Naive thymus-derived CD4-positive, alpha-beta T cell (primary cell): ENCODE data around the gene LDLRAD4. TPM values are rescaled to one million over a fixed set of nuclear protein-coding genes. Genes with fewer than 3 reads are reported as not detected.

Experiments
- ATAC-seq: fragments of 150-1000 bp; cut with Tn5 transposase; 2 replicates; pipeline ENCODE4 v1.10.0; 2021; ENCODE audit warnings: mild to moderate bottlenecking, moderate library complexity
- CTCF ChIA-PET: fragments of 350-600 bp; sonication (Branson Sonifier 250); formaldehyde crosslinking; loops from one replicate; lab custom pipeline; 2021; ENCODE audit warnings: antibody characterized with exemption; lab: Charles Lee
- POLR2A ChIA-PET: fragments of 350-600 bp; sonication (Branson Sonifier 250); formaldehyde crosslinking; loops from one replicate; lab custom pipeline; 2021; ENCODE audit warnings: antibody characterized with exemption, inconsistent platforms; lab: Charles Lee
- DNase-seq, 9 donors: peaks; one replicate each; pipeline versions ENCODE4 v3.0.0 to v3.0.0-alpha.2; 2020 to 2022; ENCODE audit warnings: mixed read lengths in 1 of 9
- H3K27ac ChIP-seq: one replicate; pipeline ENCODE4 v1.7.0; 2013; ENCODE audit warnings: mild to moderate bottlenecking, low read depth, low read length, moderate library complexity
- H3K27me3 ChIP-seq, 2 donors: one replicate each; pipeline ENCODE4 v1.7.0; 2013; ENCODE audit warnings: low read length in 2 of 2, mild to moderate bottlenecking in 2 of 2, moderate library complexity in 2 of 2; ENCODE audit not compliant: control insufficient read depth in 2 of 2, insufficient read depth in 2 of 2
- H3K36me3 ChIP-seq, 3 experiments: 1 replicate in 2 of 3; 2 replicates in 1 of 3; pipeline ENCODE4 v1.7.0; 2013; ENCODE audit warnings: low read length in 3 of 3, mild to moderate bottlenecking in 3 of 3, moderate library complexity in 1 of 3; ENCODE audit not compliant: insufficient read depth in 3 of 3, control insufficient read depth in 2 of 3
- H3K4me1 ChIP-seq, 2 donors: one replicate each; pipeline ENCODE4 v1.7.0; 2013; ENCODE audit warnings: low read length in 2 of 2, mild to moderate bottlenecking in 2 of 2, moderate library complexity in 1 of 2; ENCODE audit not compliant: control insufficient read depth in 2 of 2, insufficient read depth in 2 of 2
- H3K4me3 ChIP-seq: 2 replicates; pipeline ENCODE4 v1.7.0; 2013; ENCODE audit warnings: mild to moderate bottlenecking, low read length
- H3K9me3 ChIP-seq, 3 experiments: 1 replicate in 2 of 3; 2 replicates in 1 of 3; pipeline ENCODE4 v1.7.0; 2013; ENCODE audit warnings: low read length in 3 of 3; ENCODE audit not compliant: control insufficient read depth in 2 of 3
- H3K27ac Mint-ChIP-seq, 9 donors: one replicate each; pipeline ENCODE4 v1.8.0; 2020 to 2022; ENCODE audit warnings: mixed read lengths in 9 of 9, mild to moderate bottlenecking in 8 of 9, moderate library complexity in 5 of 9, inconsistent platforms in 2 of 9
- H3K27me3 Mint-ChIP-seq, 5 donors: one replicate each; pipeline ENCODE4 v1.8.0; 2021 to 2022; ENCODE audit warnings: mixed read lengths in 5 of 5, mild to moderate bottlenecking in 1 of 5
- H3K36me3 Mint-ChIP-seq, 5 donors: one replicate each; pipeline ENCODE4 v1.8.0; 2020 to 2022; ENCODE audit warnings: mixed read lengths in 5 of 5, mild to moderate bottlenecking in 3 of 5, inconsistent platforms in 1 of 5
- H3K4me1 Mint-ChIP-seq, 7 donors: one replicate each; pipeline ENCODE4 v1.8.0; 2020 to 2022; ENCODE audit warnings: mixed read lengths in 7 of 7, mild to moderate bottlenecking in 3 of 7, inconsistent platforms in 1 of 7
- H3K4me3 Mint-ChIP-seq, 10 donors: one replicate each; pipeline ENCODE4 v1.8.0; 2020 to 2022; ENCODE audit warnings: mild to moderate bottlenecking in 10 of 10, mixed read lengths in 10 of 10, moderate library complexity in 6 of 10, inconsistent platforms in 2 of 10
- H3K9me3 Mint-ChIP-seq, 11 donors: one replicate each; pipeline ENCODE4 v1.8.0; 2020 to 2022; ENCODE audit warnings: mixed read lengths in 11 of 11, mild to moderate bottlenecking in 4 of 11, inconsistent platforms in 1 of 11, moderate library complexity in 1 of 11
- intact Hi-C, 2 donors: fragments of 100-400 bp; cut with micrococcal nuclease; formaldehyde crosslinking; loops; one replicate each; pipeline ENCODE4 v1.15.1; 2023
- polyA plus RNA-seq, 2 donors: library from polyadenylated mRNA; unstranded; fragments of 300-500 nt; fragmentation: Illumina TruSeq; gene quantifications; one replicate each; pipeline ENCODE4 v1.2.3, GENCODE V29; 2021
- total RNA-seq, 6 experiments: library from RNA in 5 of 6; stranded (reverse) in 5 of 6; gene quantifications; 1 replicate in 5 of 6; 2 replicates in 1 of 6; pipeline ENCODE4 v1.2.3 and lab custom pipeline; 2021 to 2026

LDLRAD4 gene
- total and polyA plus RNA-seq, 7 experiments from 2014 or later = 13.0 to 84.3 (median 53.7) TPM

- no peaks in the 10 kb centered on the region for H3K36me3 ChIP-seq
- H3K9me3 Mint-ChIP-seq = no peaks in the 10 kb centered on the region
- no peak overlapping the region for H3K4me3 Mint-ChIP-seq
- H3K4me3 ChIP-seq = no peak overlapping the region
- intact Hi-C loops = no loop called here
- H3K36me3 Mint-ChIP-seq = peaks cover 0 to 4% (median 3%) of the 10 kb centered on the region in 5 donors
- H3K4me1 Mint-ChIP-seq = peaks cover 0 to 18% (median 5%) of the 10 kb centered on the region in 7 donors
- DNase-seq (no peak), ATAC-seq (no peak)
- no peaks in the 10 kb centered on the region for H3K4me1 ChIP-seq
- CTCF ChIA-PET = no interaction called here
- H3K27ac ChIP-seq = no peak overlapping the region
- no peaks in the 10 kb centered on the region for H3K27me3 ChIP-seq
- no peaks in the 10 kb centered on the region for H3K27me3 Mint-ChIP-seq
- no peak overlapping the region for H3K27ac Mint-ChIP-seq
- POLR2A ChIA-PET = interaction anchor here (1.8 to 2.1 kb wide), 3 partner anchors 9 to 14 kb away, joined by 4 to 7 read pairs (median 6); no protein-coding TSS in a partner anchor
- H3K9me3 ChIP-seq = no peaks in the 10 kb centered on the region
Observed at GRCh38 chr18:13363359-13363758, 144.8 kb downstream of the LDLRAD4 start.

- ChIA-PET POLR2A (interaction anchor here (0.9 to 2.1 kb wide), 5 partner anchors 8 to 26 kb away, joined by 3 to 7 read pairs (median 4); no protein-coding TSS in a partner anchor), CTCF (interaction anchor here (0.7 kb wide), 1 partner anchor 11 kb away, joined by 3 read pairs; no protein-coding TSS in a partner anchor)
- Histone ChIP-seq H3K9me3 (no peaks in the 10 kb centered on the region), H3K36me3 (no peaks in the 10 kb centered on the region), H3K27ac (no peak overlapping the region), H3K27me3 (no peaks in the 10 kb centered on the region), H3K4me1 (peaks cover 0 to 9% of the 10 kb centered on the region in 2 donors), H3K4me3 (no peak overlapping the region)
- no peaks in the 10 kb centered on the region for H3K9me3 Mint-ChIP-seq
- no peak for ATAC-seq
- peaks cover 0 to 4% (median 3%) of the 10 kb centered on the region in 5 donors for H3K36me3 Mint-ChIP-seq
- peak overlapping the region in 2 of 9 donors; percentile 51 to 59 for H3K27ac Mint-ChIP-seq
- intact Hi-C loops = no loop called here
- H3K4me1 Mint-ChIP-seq = peaks cover 6 to 30% (median 16%) of the 10 kb centered on the region in 7 donors
- no peak overlapping the region for H3K4me3 Mint-ChIP-seq
- no peaks in the 10 kb centered on the region for H3K27me3 Mint-ChIP-seq
- DNase-seq = no peak
Observed at GRCh38 chr18:13364721-13365205, 146.2 kb downstream of the LDLRAD4 start.

- H3K4me3 Mint-ChIP-seq = no peak overlapping the region
- POLR2A ChIA-PET = no interaction called here
- no peak for ATAC-seq
Observed at GRCh38 chr18:13366131-13366530, 147.6 kb downstream of the LDLRAD4 start.

GRCh38 chr18:13366541-13366940 is 148.0 kb downstream of the LDLRAD4 start:
- Histone ChIP-seq H3K27me3 (no peaks in the 10 kb centered on the region), H3K36me3 (no peaks in the 10 kb centered on the region), H3K27ac (no peak overlapping the region), H3K4me1 (peaks cover 0 to 16% of the 10 kb centered on the region in 2 donors), H3K9me3 (no peaks in the 10 kb centered on the region), H3K4me3 (no peak overlapping the region)
- no peaks in the 10 kb centered on the region for H3K9me3 Mint-ChIP-seq
- intact Hi-C loops = no loop called here
- peak overlapping the region in 3 of 9 donors; percentile 39 to 65 (median 60) for H3K27ac Mint-ChIP-seq
- H3K36me3 Mint-ChIP-seq = peaks cover 0 to 4% (median 3%) of the 10 kb centered on the region in 5 donors
- DNase-seq = no peak
- no peaks in the 10 kb centered on the region for H3K27me3 Mint-ChIP-seq
- H3K4me3 Mint-ChIP-seq = no peak overlapping the region
- CTCF ChIA-PET = no interaction called here
- H3K4me1 Mint-ChIP-seq = peaks cover 6 to 38% (median 24%) of the 10 kb centered on the region in 7 donors
- ATAC-seq = no peak
- POLR2A ChIA-PET = no interaction called here

More at GRCh38 chr18:13366131-13366530, 147.6 kb downstream of the LDLRAD4 start:
- Mint-ChIP-seq H3K9me3 (no peaks in the 10 kb centered on the region), H3K27me3 (no peaks in the 10 kb centered on the region), H3K36me3 (peaks cover 0 to 4% (median 3%) of the 10 kb centered on the region in 5 donors), H3K27ac (peak overlapping the region in 1 of 9 donors; percentile 25), H3K4me1 (peaks cover 6 to 38% (median 20%) of the 10 kb centered on the region in 7 donors)
- DNase-seq = no peak
- Histone ChIP-seq H3K9me3 (no peaks in the 10 kb centered on the region), H3K4me3 (no peak overlapping the region), H3K27me3 (no peaks in the 10 kb centered on the region), H3K4me1 (peaks cover 0 to 16% of the 10 kb centered on the region in 2 donors), H3K36me3 (no peaks in the 10 kb centered on the region), H3K27ac (no peak overlapping the region)
- CTCF ChIA-PET = no interaction called here
- intact Hi-C loops = no loop called here

- Mint-ChIP-seq H3K27ac (peak overlapping the region in 6 of 9 donors; percentile 12 to 84 (median 38)), H3K4me3 (no peak overlapping the region), H3K36me3 (peaks cover 0 to 4% (median 0%) of the 10 kb centered on the region in 5 donors), H3K27me3 (no peaks in the 10 kb centered on the region), H3K9me3 (no peaks in the 10 kb centered on the region), H3K4me1 (peaks cover 10 to 41% (median 31%) of the 10 kb centered on the region in 7 donors)
- Histone ChIP-seq H3K27me3 (no peaks in the 10 kb centered on the region), H3K9me3 (no peaks in the 10 kb centered on the region), H3K27ac (no peak overlapping the region), H3K4me3 (no peak overlapping the region), H3K36me3 (no peaks in the 10 kb centered on the region), H3K4me1 (peaks cover 0 to 23% of the 10 kb centered on the region in 2 donors)
- no peak for ATAC-seq
- POLR2A ChIA-PET = interaction anchor here (1.2 kb wide), 1 partner anchor 15 kb away, joined by 3 read pairs; no protein-coding TSS in a partner anchor
- intact Hi-C loops = no loop called here
- CTCF ChIA-PET = no interaction called here
- no peak for DNase-seq
Observed at GRCh38 chr18:13366962-13367892, 148.7 kb downstream of the LDLRAD4 start.

GRCh38 chr18:13368080-13368813 is 149.7 kb downstream of the LDLRAD4 start:
- Histone ChIP-seq H3K9me3 (no peaks in the 10 kb centered on the region), H3K4me3 (no peak overlapping the region), H3K4me1 (peaks cover 0 to 30% of the 10 kb centered on the region in 2 donors), H3K36me3 (no peaks in the 10 kb centered on the region), H3K27me3 (no peaks in the 10 kb centered on the region), H3K27ac (no peak overlapping the region)
- intact Hi-C loops = no loop called here
- ChIA-PET CTCF (no interaction called here), POLR2A (interaction anchor here (1.2 kb wide), 1 partner anchor 14 kb away, joined by 3 read pairs; no protein-coding TSS in a partner anchor)
- Mint-ChIP-seq H3K4me1 (peaks cover 12 to 51% (median 41%) of the 10 kb centered on the region in 7 donors), H3K27me3 (no peaks in the 10 kb centered on the region), H3K36me3 (peaks cover 0 to 3% (median 0%) of the 10 kb centered on the region in 5 donors), H3K9me3 (no peaks in the 10 kb centered on the region), H3K4me3 (no peak overlapping the region), H3K27ac (peak overlapping the region in 3 of 9 donors; percentile 23 to 68 (median 67))
- DNase-seq (no peak), ATAC-seq (no peak)
